ENCODE results near the gene HNF1A. TPM values are rescaled to one million over a fixed set of nuclear protein-coding genes. Genes with fewer than 3 reads are reported as not detected.

HNF1A gene
- total RNA-seq, 8 experiments from 2014 or later: 0.05 to 0.71 (median 0.36) TPM; not detected in 3

- Histone ChIP-seq H3K4me1 (replicated peaks in 1 of 2) (peaks cover 0 to 5% of the 10 kb centered on the region in 2 donors), H3K27ac (no peak overlapping the region), H3K4me3 (no peak overlapping the region)
- peak in 1 of 8 experiments; percentile 19 for ATAC-seq (replicated peaks in 6 of 8)
- in situ Hi-C loops (cut with MboI; ENCODE audit: low pct_unique_long_range_greater_than_20kb in 2 of 9, low sequenced_read_pairs in 9 of 9, unreplicated experiment in 9 of 9): loop anchor here in 1 of 9 experiments (25.0 kb wide), 2 partner anchors 225 to 325 kb away; partner anchors contain the start of genes ACADS and CABP1
- WGBS, 10 experiments: 0 to 100% (median 100%) methylated on average over 1 to 2 of the region's 2 CpGs; no CpG with 5 or more reads in 1 of the 10 experiments
Observed at GRCh38 chr12:120962532-120963020, 15.8 kb upstream of the HNF1A start.

- no peak overlapping the region for H3K27ac ChIP-seq
- 0 to 100% (median 38%) methylated on average over 1 to 2 of the region's 8 CpGs; no CpG with 5 or more reads in 4 of the 10 experiments for WGBS, 10 experiments
- no peak for ATAC-seq (replicated peaks in 6 of 8)
- in situ Hi-C loops (cut with MboI; ENCODE audit: low pct_unique_long_range_greater_than_20kb in 2 of 9, low sequenced_read_pairs in 9 of 9, unreplicated experiment in 9 of 9): loop anchor here in 1 of 9 experiments (25.0 kb wide), 2 partner anchors 227 to 327 kb away; partner anchors contain the start of genes ACADS and CABP1
- no peak overlapping the region for H3K4me3 ChIP-seq
- H3K4me1 ChIP-seq (replicated peaks in 1 of 2): peaks cover 0 to 5% of the 10 kb centered on the region in 2 donors
Observed at GRCh38 chr12:120964298-120964697, 14.0 kb upstream of the HNF1A start.

- no peak for ATAC-seq (replicated peaks in 6 of 8)
- Histone ChIP-seq H3K27ac (no peak overlapping the region), H3K4me3 (no peak overlapping the region), H3K4me1 (replicated peaks in 1 of 2) (peaks cover 0 to 5% of the 10 kb centered on the region in 2 donors)
- in situ Hi-C loops (cut with MboI; ENCODE audit: low pct_unique_long_range_greater_than_20kb in 2 of 9, low sequenced_read_pairs in 9 of 9, unreplicated experiment in 9 of 9): loop anchor here in 1 of 9 experiments (25.0 kb wide), 2 partner anchors 228 to 328 kb away; partner anchors contain the start of genes ACADS and CABP1
- WGBS, 10 experiments: 44 to 100% (median 73%) methylated on average over 1 to 8 of the region's 13 CpGs
Observed at GRCh38 chr12:120965534-120966091, 12.7 kb upstream of the HNF1A start.

DNA sequence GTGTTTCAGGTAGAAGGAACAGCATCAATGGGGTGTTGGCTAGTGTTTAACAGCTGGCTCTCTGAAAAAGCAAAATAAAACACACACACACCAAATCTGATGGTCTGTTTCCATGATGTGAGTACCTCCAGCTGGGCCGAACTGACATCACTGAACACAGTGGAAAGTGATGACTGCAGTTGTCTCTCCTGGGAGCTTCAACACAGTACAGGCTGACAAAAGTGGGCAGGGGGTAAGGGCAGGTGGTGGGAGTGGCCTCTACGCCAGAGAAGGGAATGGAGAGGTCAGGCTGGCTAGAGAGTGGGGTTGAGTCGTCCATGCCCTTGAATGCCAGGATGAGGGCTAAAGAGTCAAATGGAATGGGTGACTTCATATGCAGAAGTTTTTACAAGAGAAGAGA is 8.0 kb upstream of the HNF1A start:
- Histone ChIP-seq H3K4me1 (replicated peaks in 1 of 2) (peaks cover 0 to 10% of the 10 kb centered on the region in 2 donors), H3K4me3 (no peak overlapping the region), H3K27ac (no peak overlapping the region)
- in situ Hi-C loops (cut with MboI; ENCODE audit: low pct_unique_long_range_greater_than_20kb in 2 of 9, low sequenced_read_pairs in 9 of 9, unreplicated experiment in 9 of 9): loop anchor here in 1 of 9 experiments (25.0 kb wide), 2 partner anchors 233 to 333 kb away; partner anchors contain the start of genes ACADS and CABP1
- ATAC-seq (replicated peaks in 6 of 8): no peak
- 28 to 86% (median 80%) methylated on average over 1 to 3 of the region's 3 CpGs; no CpG with 5 or more reads in 5 of the 10 experiments for WGBS, 10 experiments

- H3K27ac ChIP-seq: no peak overlapping the region
- H3K4me1 ChIP-seq (replicated peaks in 1 of 2): peaks cover 0 to 6% of the 10 kb centered on the region in 2 donors
- 38 to 85% (median 58%) methylated on average over 1 to 10 of the region's 13 CpGs for WGBS, 10 experiments
- H3K4me3 ChIP-seq: no peak overlapping the region
- ATAC-seq (replicated peaks in 6 of 8): peak in 3 of 8 experiments; percentile 84 to 93 (median 92)
- in situ Hi-C loops (cut with MboI; ENCODE audit: low pct_unique_long_range_greater_than_20kb in 2 of 9, low sequenced_read_pairs in 9 of 9, unreplicated experiment in 9 of 9): loop anchor here in 1 of 9 experiments (25.0 kb wide), 2 partner anchors 234 to 334 kb away; partner anchors contain the start of genes ACADS and CABP1
Observed at GRCh38 chr12:120971299-120972180, 6.8 kb upstream of the HNF1A start.

GRCh38 chr12:120972870-120973543 is 5.3 kb upstream of the HNF1A start:
- ATAC-seq (replicated peaks in 6 of 8): peak; percentile 39 to 95 (median 92)
- 0 to 77% (median 8%) methylated on average over 1 to 7 of the region's 10 CpGs; no CpG with 5 or more reads in 2 of the 10 experiments for WGBS, 10 experiments
- Histone ChIP-seq H3K27ac (peak overlapping the region; percentile 6 to 7), H3K4me3 (no peak overlapping the region), H3K4me1 (replicated peaks in 1 of 2) (peaks cover 0 to 7% of the 10 kb centered on the region in 2 donors)
- in situ Hi-C loops (cut with MboI; ENCODE audit: low pct_unique_long_range_greater_than_20kb in 2 of 9, low sequenced_read_pairs in 9 of 9, unreplicated experiment in 9 of 9): loop anchor here in 1 of 9 experiments (25.0 kb wide), 2 partner anchors 236 to 336 kb away; partner anchors contain the start of genes ACADS and CABP1

- Histone ChIP-seq H3K4me1 (replicated peaks in 1 of 2) (peaks cover 0 to 26% of the 10 kb centered on the region in 2 donors), H3K4me3 (no peak overlapping the region), H3K27ac (no peak overlapping the region)
- no peak for ATAC-seq (replicated peaks in 6 of 8)
- in situ Hi-C loops (cut with MboI; ENCODE audit: low pct_unique_long_range_greater_than_20kb in 2 of 9, low sequenced_read_pairs in 9 of 9, unreplicated experiment in 9 of 9): no loop called here
- 72 to 100% (median 87%) methylated on average over 1 to 9 of the region's 14 CpGs; no CpG with 5 or more reads in 4 of the 10 experiments for WGBS, 10 experiments
Observed at GRCh38 chr12:120977531-120978295, 630 bp upstream of the HNF1A start.

DNA sequence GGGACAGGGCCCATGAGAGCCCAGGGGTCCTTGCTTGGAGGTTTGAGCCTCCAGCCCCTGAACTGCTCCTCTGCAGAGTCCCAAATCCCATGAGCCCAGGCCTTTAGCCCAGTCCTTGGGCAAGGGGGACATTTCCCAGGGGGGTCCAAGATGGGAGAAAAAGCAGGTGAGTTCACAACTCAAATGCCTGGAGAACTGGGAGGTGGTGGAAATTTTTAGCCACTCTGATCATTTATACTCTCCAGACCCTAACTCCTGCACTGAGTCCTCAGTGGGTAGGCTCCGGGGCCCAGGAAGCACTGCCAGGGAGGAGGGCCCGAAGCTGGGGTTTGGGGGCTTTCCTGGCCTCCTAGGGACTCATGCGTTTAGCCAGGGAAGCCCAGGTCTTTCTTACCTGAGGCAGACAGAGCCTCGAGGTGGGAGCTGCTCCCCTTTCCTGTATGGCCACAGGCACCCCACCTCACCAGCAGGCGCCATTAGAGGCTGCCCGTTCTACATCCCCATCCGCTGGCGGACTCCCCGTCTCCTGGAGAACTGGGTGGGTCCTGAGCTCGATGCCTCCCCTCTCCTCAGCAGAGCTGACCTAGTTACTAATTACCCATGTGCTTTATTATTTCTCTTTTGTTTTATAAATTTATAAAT is 998 bp downstream of the HNF1A start:
- no peak for ATAC-seq (replicated peaks in 6 of 8)
- 40 to 100% methylated on average over 1 of the region's 10 CpGs; no CpG with 5 or more reads in 8 of the 10 experiments for WGBS, 10 experiments
- in situ Hi-C loops (cut with MboI; ENCODE audit: low pct_unique_long_range_greater_than_20kb in 2 of 9, low sequenced_read_pairs in 9 of 9, unreplicated experiment in 9 of 9): no loop called here

GRCh38 chr12:120979862-120980696 is 1.7 kb downstream of the HNF1A start:
- Histone ChIP-seq H3K4me1 (replicated peaks in 1 of 2) (peaks cover 0 to 24% of the 10 kb centered on the region in 2 donors), H3K4me3 (no peak overlapping the region), H3K27ac (no peak overlapping the region)
- ATAC-seq (replicated peaks in 6 of 8): peak in 4 of 8 experiments; percentile 13 to 32 (median 21)
- 0 to 63% methylated on average over 1 to 4 of the region's 11 CpGs; no CpG with 5 or more reads in 8 of the 10 experiments for WGBS, 10 experiments
- in situ Hi-C loops (cut with MboI; ENCODE audit: low pct_unique_long_range_greater_than_20kb in 2 of 9, low sequenced_read_pairs in 9 of 9, unreplicated experiment in 9 of 9): no loop called here

More for the DNA sequence above, 998 bp downstream of the HNF1A start:
- H3K4me3 ChIP-seq: no peak overlapping the region
- no peak overlapping the region for H3K27ac ChIP-seq
- H3K4me1 ChIP-seq (replicated peaks in 1 of 2): peaks cover 0 to 24% of the 10 kb centered on the region in 2 donors

- in situ Hi-C loops (cut with MboI; ENCODE audit: low pct_unique_long_range_greater_than_20kb in 2 of 9, low sequenced_read_pairs in 9 of 9, unreplicated experiment in 9 of 9): no loop called here
- H3K27ac ChIP-seq: no peak overlapping the region
- peak in 1 of 8 experiments; percentile 13 for ATAC-seq (replicated peaks in 6 of 8)
- peaks cover 0 to 24% of the 10 kb centered on the region in 2 donors for H3K4me1 ChIP-seq (replicated peaks in 1 of 2)
- H3K4me3 ChIP-seq: no peak overlapping the region
- WGBS, 10 experiments: 27 to 52% (median 40%) methylated on average over 1 to 4 of the region's 13 CpGs; no CpG with 5 or more reads in 2 of the 10 experiments
Observed at GRCh38 chr12:120980800-120981368, 2.5 kb downstream of the HNF1A start.
